GM23338 (cell line): ENCODE measurements around the gene DTYMK. TPM values are rescaled to one million over a fixed set of nuclear protein-coding genes. Genes with fewer than 3 reads are reported as not detected.

Experiments
- ATAC-seq: fragments of 200-7000 bp; cut with Tn5 transposase; 3 replicates; pipeline ENCODE4 v1.9.1; 2020
- DNase-seq: peaks from one replicate; pipeline ENCODE4 v3.0.0-alpha.2; 2015; ENCODE audit warnings: low spot score
- H2AFZ ChIP-seq: fragments of 200-600 bp; sonication (generic); 2 replicates; pipeline ENCODE4 v1.8.0; 2016; ENCODE audit warnings: antibody characterized with exemption, mild to moderate bottlenecking, moderate library complexity
- H3F3A ChIP-seq: fragments of 200-600 bp; sonication (generic); replicated peaks from 2 replicates; pipeline ENCODE4 v1.8.0; 2017; ENCODE audit warnings: antibody characterized with exemption, mixed run types, low read depth
- H3K27ac ChIP-seq: fragments of 200-600 bp; sonication (generic); 2 replicates; pipeline ENCODE4 v1.6.1; 2016; ENCODE audit warnings: low read depth
- H3K27me3 ChIP-seq: fragments of 200-600 bp; sonication (generic); 2 replicates; pipeline ENCODE4 v1.8.0; 2016; ENCODE audit warnings: mild to moderate bottlenecking, mixed run types, moderate library complexity; ENCODE audit not compliant: insufficient read depth
- H3K36me3 ChIP-seq: fragments of 200-600 bp; sonication (generic); 2 replicates; pipeline ENCODE4 v1.8.0; 2016; ENCODE audit warnings: mild to moderate bottlenecking; ENCODE audit not compliant: insufficient read depth
- H3K4me1 ChIP-seq: fragments of 200-600 bp; sonication (generic); 2 replicates; pipeline ENCODE4 v1.8.0; 2016; ENCODE audit warnings: mild to moderate bottlenecking, moderate library complexity; ENCODE audit not compliant: insufficient read depth
- H3K4me2 ChIP-seq: fragments of 200-600 bp; sonication (generic); 2 replicates; pipeline ENCODE4 v1.7.1; 2017; ENCODE audit warnings: mixed run types
- H3K4me3 ChIP-seq: fragments of 200-600 bp; sonication (generic); 2 replicates; pipeline ENCODE4 v1.6.1; 2016; ENCODE audit warnings: mixed run types
- H3K79me2 ChIP-seq: fragments of 200-600 bp; sonication (generic); replicated peaks from 2 replicates; pipeline ENCODE4 v1.8.0; 2017; ENCODE audit warnings: mild to moderate bottlenecking; ENCODE audit not compliant: insufficient read depth
- H3K9me2 ChIP-seq: fragments of 200-600 bp; sonication (generic); 2 replicates; pipeline ENCODE4 v1.8.0; 2017; ENCODE audit not compliant: insufficient read depth
- H4K20me1 ChIP-seq: fragments of 200-600 bp; sonication (generic); replicated peaks from 2 replicates; pipeline ENCODE4 v1.8.0; 2017; ENCODE audit warnings: mild to moderate bottlenecking; ENCODE audit not compliant: insufficient read depth
- H3K27ac Mint-ChIP-seq: 2 replicates; pipeline ENCODE4 v1.8.0; 2020; ENCODE audit warnings: inconsistent platforms, mild to moderate bottlenecking, moderate library complexity, mixed read lengths
- H3K27me3 Mint-ChIP-seq: 3 replicates; pipeline ENCODE4 v1.8.0; 2022; ENCODE audit warnings: low read depth, mild to moderate bottlenecking, moderate library complexity, mixed read lengths, inconsistent platforms; ENCODE audit not compliant: insufficient read depth, poor library complexity
- H3K36me3 Mint-ChIP-seq: 3 replicates; pipeline ENCODE4 v1.8.0; 2021; ENCODE audit warnings: low read depth, mild to moderate bottlenecking, inconsistent platforms, moderate library complexity, mixed read lengths
- H3K4me1 Mint-ChIP-seq: 3 replicates; pipeline ENCODE4 v1.8.0; 2020; ENCODE audit warnings: mild to moderate bottlenecking, inconsistent platforms, mixed read lengths
- H3K4me3 Mint-ChIP-seq: 3 replicates; pipeline ENCODE4 v1.8.0; 2021; ENCODE audit warnings: moderate library complexity, mild to moderate bottlenecking, inconsistent platforms, mixed read lengths
- H3K9me3 Mint-ChIP-seq: 3 replicates; pipeline ENCODE4 v1.8.0; 2020; ENCODE audit warnings: moderate library complexity, mild to moderate bottlenecking, inconsistent platforms, mixed read lengths
- CREB1 ChIP-seq: fragments of 250-450 bp; sonication (Bioruptor Pico); IDR thresholded peaks from 2 replicates; pipeline ENCODE4 v1.5.0; 2020; ENCODE audit warnings: low read depth, mild to moderate bottlenecking, moderate library complexity
- CTCF ChIP-seq, 2 experiments: fragments of 200-600 bp in 1 of 2; sonication (generic) in 1 of 2; conservative IDR thresholded peaks; 2 replicates each; pipeline versions ENCODE4 v1.5.1 to v1.6.1; 2016 to 2017; ENCODE audit warnings: antibody characterized with exemption in 2 of 2, low read depth in 2 of 2, mild to moderate bottlenecking in 2 of 2, moderate library complexity in 1 of 2
- JUNB ChIP-seq: IDR thresholded peaks from one replicate; pipeline ENCODE4 v1.6.1; 2016; ENCODE audit warnings: antibody characterized with exemption; ENCODE audit not compliant: unreplicated experiment
- STAT1 ChIP-seq: IDR thresholded peaks from one replicate; pipeline ENCODE4 v1.6.1; 2016; ENCODE audit warnings: antibody characterized with exemption; ENCODE audit not compliant: unreplicated experiment
- ZNF114 ChIP-seq: fragments of 250-450 bp; sonication (Bioruptor Pico); IDR thresholded peaks from 2 replicates; pipeline ENCODE4 v1.5.0; 2020; ENCODE audit warnings: mild to moderate bottlenecking, moderate library complexity
- ZNF331 ChIP-seq: fragments of 250-450 bp; sonication (Bioruptor Pico); IDR thresholded peaks from 2 replicates; pipeline ENCODE4 v1.5.0; 2020; ENCODE audit warnings: low read depth, mild to moderate bottlenecking, moderate library complexity
- polyA plus RNA-seq: library from polyadenylated mRNA; unstranded; fragments of >200 nt; fragmentation: Nextera tagmentation; extraction: Ambion mirVana; gene quantifications from 2 replicates; pipeline ENCODE4 v1.2.1, GENCODE V29; 2016
- total RNA-seq: library from RNA; depleted of rRNA; stranded (reverse); fragments of >200 nt; shearing (Covaris generic); gene quantifications from 2 replicates; pipeline ENCODE4 v1.2.3, GENCODE V29; 2014
- TF ChIP-seq, protein P1 (sequence below): fragments of 250-450 bp; sonication (Bioruptor Pico); IDR thresholded peaks from 2 replicates; pipeline ENCODE4 v1.5.0; 2020; ENCODE audit warnings: mild to moderate bottlenecking, moderate library complexity
- TF ChIP-seq, protein P2 (sequence below): IDR thresholded peaks from one replicate; pipeline ENCODE4 v1.6.1; 2018; ENCODE audit warnings: antibody characterized with exemption; ENCODE audit not compliant: unreplicated experiment

DTYMK gene
- total and polyA plus RNA-seq, 2 experiments from 2014 or later: 55.4 to 65.4 TPM

GRCh38 chr2:241724259-241724974 is 37.8 kb upstream of the DTYMK start:
- TF ChIP-seq CTCF (conservative IDR thresholded peaks at IDR 0.05; ENCODE audit: low read depth in 2 of 2) (peak; percentile 57 to 85), STAT1 (no peak), ZNF114 (no peak), ZNF331 (no peak), CREB1 (CRISPR knock-in tag) (no peak), JUNB (no peak)
- TF ChIP-seq, protein P1, sequence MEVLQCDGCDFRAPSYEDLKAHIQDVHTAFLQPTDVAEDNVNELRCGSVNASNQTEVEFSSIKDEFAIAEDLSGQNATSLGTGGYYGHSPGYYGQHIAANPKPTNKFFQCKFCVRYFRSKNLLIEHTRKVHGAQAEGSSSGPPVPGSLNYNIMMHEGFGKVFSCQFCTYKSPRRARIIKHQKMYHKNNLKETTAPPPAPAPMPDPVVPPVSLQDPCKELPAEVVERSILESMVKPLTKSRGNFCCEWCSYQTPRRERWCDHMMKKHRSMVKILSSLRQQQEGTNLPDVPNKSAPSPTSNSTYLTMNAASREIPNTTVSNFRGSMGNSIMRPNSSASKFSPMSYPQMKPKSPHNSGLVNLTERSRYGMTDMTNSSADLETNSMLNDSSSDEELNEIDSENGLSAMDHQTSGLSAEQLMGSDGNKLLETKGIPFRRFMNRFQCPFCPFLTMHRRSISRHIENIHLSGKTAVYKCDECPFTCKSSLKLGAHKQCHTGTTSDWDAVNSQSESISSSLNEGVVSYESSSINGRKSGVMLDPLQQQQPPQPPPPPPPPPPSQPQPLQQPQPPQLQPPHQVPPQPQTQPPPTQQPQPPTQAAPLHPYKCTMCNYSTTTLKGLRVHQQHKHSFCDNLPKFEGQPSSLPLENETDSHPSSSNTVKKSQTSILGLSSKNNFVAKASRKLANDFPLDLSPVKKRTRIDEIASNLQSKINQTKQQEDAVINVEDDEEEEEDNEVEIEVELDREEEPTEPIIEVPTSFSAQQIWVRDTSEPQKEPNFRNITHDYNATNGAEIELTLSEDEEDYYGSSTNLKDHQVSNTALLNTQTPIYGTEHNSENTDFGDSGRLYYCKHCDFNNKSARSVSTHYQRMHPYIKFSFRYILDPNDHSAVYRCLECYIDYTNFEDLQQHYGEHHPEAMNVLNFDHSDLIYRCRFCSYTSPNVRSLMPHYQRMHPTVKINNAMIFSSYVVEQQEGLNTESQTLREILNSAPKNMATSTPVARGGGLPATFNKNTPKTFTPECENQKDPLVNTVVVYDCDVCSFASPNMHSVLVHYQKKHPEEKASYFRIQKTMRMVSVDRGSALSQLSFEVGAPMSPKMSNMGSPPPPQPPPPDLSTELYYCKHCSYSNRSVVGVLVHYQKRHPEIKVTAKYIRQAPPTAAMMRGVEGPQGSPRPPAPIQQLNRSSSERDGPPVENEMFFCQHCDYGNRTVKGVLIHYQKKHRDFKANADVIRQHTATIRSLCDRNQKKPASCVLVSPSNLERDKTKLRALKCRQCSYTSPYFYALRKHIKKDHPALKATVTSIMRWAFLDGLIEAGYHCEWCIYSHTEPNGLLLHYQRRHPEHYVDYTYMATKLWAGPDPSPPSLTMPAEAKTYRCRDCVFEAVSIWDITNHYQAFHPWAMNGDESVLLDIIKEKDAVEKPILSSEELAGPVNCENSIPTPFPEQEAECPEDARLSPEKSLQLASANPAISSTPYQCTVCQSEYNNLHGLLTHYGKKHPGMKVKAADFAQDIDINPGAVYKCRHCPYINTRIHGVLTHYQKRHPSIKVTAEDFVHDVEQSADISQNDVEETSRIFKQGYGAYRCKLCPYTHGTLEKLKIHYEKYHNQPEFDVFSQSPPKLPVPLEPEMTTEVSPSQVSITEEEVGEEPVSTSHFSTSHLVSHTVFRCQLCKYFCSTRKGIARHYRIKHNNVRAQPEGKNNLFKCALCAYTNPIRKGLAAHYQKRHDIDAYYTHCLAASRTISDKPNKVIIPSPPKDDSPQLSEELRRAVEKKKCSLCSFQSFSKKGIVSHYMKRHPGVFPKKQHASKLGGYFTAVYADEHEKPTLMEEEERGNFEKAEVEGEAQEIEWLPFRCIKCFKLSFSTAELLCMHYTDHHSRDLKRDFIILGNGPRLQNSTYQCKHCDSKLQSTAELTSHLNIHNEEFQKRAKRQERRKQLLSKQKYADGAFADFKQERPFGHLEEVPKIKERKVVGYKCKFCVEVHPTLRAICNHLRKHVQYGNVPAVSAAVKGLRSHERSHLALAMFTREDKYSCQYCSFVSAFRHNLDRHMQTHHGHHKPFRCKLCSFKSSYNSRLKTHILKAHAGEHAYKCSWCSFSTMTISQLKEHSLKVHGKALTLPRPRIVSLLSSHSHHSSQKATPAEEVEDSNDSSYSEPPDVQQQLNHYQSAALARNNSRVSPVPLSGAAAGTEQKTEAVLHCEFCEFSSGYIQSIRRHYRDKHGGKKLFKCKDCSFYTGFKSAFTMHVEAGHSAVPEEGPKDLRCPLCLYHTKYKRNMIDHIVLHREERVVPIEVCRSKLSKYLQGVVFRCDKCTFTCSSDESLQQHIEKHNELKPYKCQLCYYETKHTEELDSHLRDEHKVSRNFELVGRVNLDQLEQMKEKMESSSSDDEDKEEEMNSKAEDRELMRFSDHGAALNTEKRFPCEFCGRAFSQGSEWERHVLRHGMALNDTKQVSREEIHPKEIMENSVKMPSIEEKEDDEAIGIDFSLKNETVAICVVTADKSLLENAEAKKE (CRISPR knock-in tag): no peak
- TF ChIP-seq, protein P2, sequence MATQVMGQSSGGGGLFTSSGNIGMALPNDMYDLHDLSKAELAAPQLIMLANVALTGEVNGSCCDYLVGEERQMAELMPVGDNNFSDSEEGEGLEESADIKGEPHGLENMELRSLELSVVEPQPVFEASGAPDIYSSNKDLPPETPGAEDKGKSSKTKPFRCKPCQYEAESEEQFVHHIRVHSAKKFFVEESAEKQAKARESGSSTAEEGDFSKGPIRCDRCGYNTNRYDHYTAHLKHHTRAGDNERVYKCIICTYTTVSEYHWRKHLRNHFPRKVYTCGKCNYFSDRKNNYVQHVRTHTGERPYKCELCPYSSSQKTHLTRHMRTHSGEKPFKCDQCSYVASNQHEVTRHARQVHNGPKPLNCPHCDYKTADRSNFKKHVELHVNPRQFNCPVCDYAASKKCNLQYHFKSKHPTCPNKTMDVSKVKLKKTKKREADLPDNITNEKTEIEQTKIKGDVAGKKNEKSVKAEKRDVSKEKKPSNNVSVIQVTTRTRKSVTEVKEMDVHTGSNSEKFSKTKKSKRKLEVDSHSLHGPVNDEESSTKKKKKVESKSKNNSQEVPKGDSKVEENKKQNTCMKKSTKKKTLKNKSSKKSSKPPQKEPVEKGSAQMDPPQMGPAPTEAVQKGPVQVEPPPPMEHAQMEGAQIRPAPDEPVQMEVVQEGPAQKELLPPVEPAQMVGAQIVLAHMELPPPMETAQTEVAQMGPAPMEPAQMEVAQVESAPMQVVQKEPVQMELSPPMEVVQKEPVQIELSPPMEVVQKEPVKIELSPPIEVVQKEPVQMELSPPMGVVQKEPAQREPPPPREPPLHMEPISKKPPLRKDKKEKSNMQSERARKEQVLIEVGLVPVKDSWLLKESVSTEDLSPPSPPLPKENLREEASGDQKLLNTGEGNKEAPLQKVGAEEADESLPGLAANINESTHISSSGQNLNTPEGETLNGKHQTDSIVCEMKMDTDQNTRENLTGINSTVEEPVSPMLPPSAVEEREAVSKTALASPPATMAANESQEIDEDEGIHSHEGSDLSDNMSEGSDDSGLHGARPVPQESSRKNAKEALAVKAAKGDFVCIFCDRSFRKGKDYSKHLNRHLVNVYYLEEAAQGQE: no peak
- Histone ChIP-seq H4K20me1 (peaks cover 5% of the 10 kb centered on the region), H3K27me3 (no peaks in the 10 kb centered on the region), H3F3A (no peaks in the 10 kb centered on the region), H3K4me1 (no peaks in the 10 kb centered on the region), H3K4me2 (no peak overlapping the region), H3K27ac (no peak overlapping the region), H3K79me2 (no peaks in the 10 kb centered on the region), H3K9me2 (no peaks in the 10 kb centered on the region), H2AFZ (no peak overlapping the region), H3K36me3 (peaks cover 7% of the 10 kb centered on the region), H3K4me3 (no peak overlapping the region)
- ATAC-seq (peak; percentile 88), DNase-seq (peak; percentile 71)
- peaks cover 61% of the 10 kb centered on the region for H3K36me3 Mint-ChIP-seq
- peaks cover 30% of the 10 kb centered on the region for H3K9me3 Mint-ChIP-seq
- H3K27me3 Mint-ChIP-seq: peaks cover 12% of the 10 kb centered on the region
- no peaks in the 10 kb centered on the region for H3K4me1 Mint-ChIP-seq
- no peak overlapping the region; the same call in 1 of the 2 replicates for H3K27ac Mint-ChIP-seq
- H3K4me3 Mint-ChIP-seq: no peak overlapping the region
